OCI-LY7 (cell line): ENCODE results near the gene ABLIM1. TPM values are rescaled to one million over a fixed set of nuclear protein-coding genes. Genes with fewer than 3 reads are reported as not detected.

Experiments
- BruUV-seq: library from RNA; stranded (reverse); fragments of 400-500 nt; replicated peaks from 2 replicates; lab custom pipeline; 2021; lab: Mats Ljungman, UMichigan
- CTCF ChIA-PET: fragments of 300-600 bp; sonication (Branson Sonifier 250); formaldehyde crosslinking; loops from one replicate; lab custom pipeline; 2022; ENCODE audit warnings: antibody characterized with exemption; ENCODE audit not compliant: unreplicated experiment; lab: Charles Lee
- POLR2A ChIA-PET: fragments of 300-600 bp; sonication (Branson Sonifier 250); formaldehyde crosslinking; loops from one replicate; lab custom pipeline; 2022; ENCODE audit warnings: antibody characterized with exemption; lab: Charles Lee
- DNase-seq: peaks from one replicate; pipeline ENCODE4 v3.0.0-alpha.2; 2015; ENCODE audit warnings: low spot score
- H2AFZ ChIP-seq: fragments of 200-600 bp; sonication (generic), shearing (Covaris generic); 2 replicates; pipeline ENCODE4 v1.6.1; 2014; ENCODE audit warnings: mild to moderate bottlenecking, antibody characterized with exemption, low read length, moderate library complexity
- H3K27ac ChIP-seq: fragments of 200-600 bp; sonication (generic); 2 replicates; pipeline ENCODE4 v1.5.1; 2014; ENCODE audit warnings: mixed run types, low read depth, mild to moderate bottlenecking, moderate library complexity, low read length, inconsistent platforms; ENCODE audit not compliant: poor library complexity, severe bottlenecking
- H3K36me3 ChIP-seq: fragments of 200-600 bp; sonication (generic); 2 replicates; pipeline ENCODE4 v1.6.1; 2014; ENCODE audit warnings: mild to moderate bottlenecking, antibody characterized with exemption, low read length, moderate library complexity, mixed read lengths; ENCODE audit not compliant: insufficient read depth
- H3K4me1 ChIP-seq: fragments of 200-600 bp; sonication (generic); 2 replicates; pipeline ENCODE4 v1.5.1; 2014; ENCODE audit warnings: mild to moderate bottlenecking, low read length; ENCODE audit not compliant: insufficient read depth, poor library complexity, severe bottlenecking
- H3K4me2 ChIP-seq: fragments of 200-600 bp; sonication (generic); 2 replicates; pipeline ENCODE4 v1.6.1; 2014; ENCODE audit warnings: mild to moderate bottlenecking, low read length
- H3K4me3 ChIP-seq: fragments of 200-600 bp; sonication (generic); 2 replicates; pipeline ENCODE4 v1.5.1; 2014; ENCODE audit warnings: mild to moderate bottlenecking, low read depth, low read length; ENCODE audit not compliant: poor library complexity, severe bottlenecking
- H3K79me2 ChIP-seq: fragments of 200-600 bp; sonication (generic); 2 replicates; pipeline ENCODE4 v1.6.1; 2016; ENCODE audit warnings: low read depth, mild to moderate bottlenecking, low read length, moderate library complexity, mixed read lengths; ENCODE audit not compliant: insufficient read depth
- H3K9me2 ChIP-seq: fragments of 200-600 bp; sonication (generic); 2 replicates; pipeline ENCODE4 v1.6.1; 2016; ENCODE audit warnings: mild to moderate bottlenecking, low read length, mixed read lengths; ENCODE audit not compliant: insufficient read depth
- H3K9me3 ChIP-seq: fragments of 200-600 bp; sonication (generic); 2 replicates; pipeline ENCODE4 v1.6.1; 2014; ENCODE audit warnings: mild to moderate bottlenecking, mixed run types, low read length, mixed read lengths
- H4K20me1 ChIP-seq: fragments of 200-600 bp; sonication (generic); 2 replicates; pipeline ENCODE4 v1.6.1; 2014; ENCODE audit warnings: mild to moderate bottlenecking, antibody characterized with exemption, low read length, moderate library complexity, mixed read lengths; ENCODE audit not compliant: insufficient read depth
- EZH2phosphoT487 ChIP-seq: fragments of 200-600 bp; sonication (generic); IDR thresholded peaks from 2 replicates; pipeline ENCODE4 v1.6.1; 2018; ENCODE audit warnings: low read depth, borderline replicate concordance, mild to moderate bottlenecking, mixed run types, antibody characterized with exemption, low read length, moderate library complexity, mixed read lengths
- intact Hi-C: fragments of 100-400 bp; cut with micrococcal nuclease; formaldehyde crosslinking; loops from one replicate; pipeline ENCODE4 v1.10.0; 2022; ENCODE audit not compliant: unreplicated experiment
- total RNA-seq, 2 experiments: library from RNA; depleted of rRNA in 1 of 2; stranded (reverse); fragments of >200 nt in 1 of 2; shearing (Covaris generic) in 1 of 2; gene quantifications; 2 replicates each; pipeline ENCODE4 v1.2.3, GENCODE V29; 2014 to 2022
- TF ChIP-seq, protein P1 (sequence below): fragments of 200-600 bp; sonication (generic); conservative IDR thresholded peaks from 2 replicates; pipeline ENCODE4 v1.5.1; 2014; ENCODE audit warnings: mild to moderate bottlenecking, antibody characterized with exemption, low read length, moderate library complexity, mixed read lengths

The ABLIM1 gene
- total RNA-seq, 2 experiments from 2014 or later, result 94.2 to 268 TPM

DNA sequence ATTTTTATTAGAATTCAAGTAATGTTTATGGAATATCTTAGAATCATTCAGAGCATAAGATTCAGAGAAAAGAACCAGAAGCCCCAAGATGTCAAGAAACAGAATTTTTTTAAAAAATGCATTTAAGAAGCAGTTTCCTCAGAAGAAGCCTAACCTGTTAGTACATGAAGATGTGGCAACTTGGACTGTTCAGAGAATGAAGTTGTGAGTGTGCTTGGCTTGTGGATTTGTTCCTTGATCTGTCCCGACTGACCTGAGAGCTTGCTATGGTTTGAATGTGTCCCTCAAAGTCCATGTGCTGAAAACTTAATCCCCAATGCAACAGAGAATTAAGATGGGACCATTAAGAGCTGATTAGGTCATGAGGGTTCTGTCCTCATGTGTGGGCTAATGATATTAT is 240.0 kb downstream of the ABLIM1 start:
- POLR2A ChIA-PET, result no interaction called here
- no peak for DNase-seq
- Histone ChIP-seq H3K36me3 (no peaks in the 10 kb centered on the region), H3K4me2 (no peak overlapping the region), H3K4me1 (no peaks in the 10 kb centered on the region), H4K20me1 (no peaks in the 10 kb centered on the region), H3K27ac (no peak overlapping the region), H3K9me2 (no peaks in the 10 kb centered on the region), H3K79me2 (no peaks in the 10 kb centered on the region), H2AFZ (no peak overlapping the region), H3K9me3 (no peaks in the 10 kb centered on the region), H3K4me3 (no peak overlapping the region)
- TF ChIP-seq, protein P1, sequence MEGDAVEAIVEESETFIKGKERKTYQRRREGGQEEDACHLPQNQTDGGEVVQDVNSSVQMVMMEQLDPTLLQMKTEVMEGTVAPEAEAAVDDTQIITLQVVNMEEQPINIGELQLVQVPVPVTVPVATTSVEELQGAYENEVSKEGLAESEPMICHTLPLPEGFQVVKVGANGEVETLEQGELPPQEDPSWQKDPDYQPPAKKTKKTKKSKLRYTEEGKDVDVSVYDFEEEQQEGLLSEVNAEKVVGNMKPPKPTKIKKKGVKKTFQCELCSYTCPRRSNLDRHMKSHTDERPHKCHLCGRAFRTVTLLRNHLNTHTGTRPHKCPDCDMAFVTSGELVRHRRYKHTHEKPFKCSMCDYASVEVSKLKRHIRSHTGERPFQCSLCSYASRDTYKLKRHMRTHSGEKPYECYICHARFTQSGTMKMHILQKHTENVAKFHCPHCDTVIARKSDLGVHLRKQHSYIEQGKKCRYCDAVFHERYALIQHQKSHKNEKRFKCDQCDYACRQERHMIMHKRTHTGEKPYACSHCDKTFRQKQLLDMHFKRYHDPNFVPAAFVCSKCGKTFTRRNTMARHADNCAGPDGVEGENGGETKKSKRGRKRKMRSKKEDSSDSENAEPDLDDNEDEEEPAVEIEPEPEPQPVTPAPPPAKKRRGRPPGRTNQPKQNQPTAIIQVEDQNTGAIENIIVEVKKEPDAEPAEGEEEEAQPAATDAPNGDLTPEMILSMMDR, result no peak
- no peak for TF ChIP-seq EZH2phosphoT487
- intact Hi-C loops, result no loop called here
- no TSS peak for BruUV-seq
- CTCF ChIA-PET, result no interaction called here

DNA sequence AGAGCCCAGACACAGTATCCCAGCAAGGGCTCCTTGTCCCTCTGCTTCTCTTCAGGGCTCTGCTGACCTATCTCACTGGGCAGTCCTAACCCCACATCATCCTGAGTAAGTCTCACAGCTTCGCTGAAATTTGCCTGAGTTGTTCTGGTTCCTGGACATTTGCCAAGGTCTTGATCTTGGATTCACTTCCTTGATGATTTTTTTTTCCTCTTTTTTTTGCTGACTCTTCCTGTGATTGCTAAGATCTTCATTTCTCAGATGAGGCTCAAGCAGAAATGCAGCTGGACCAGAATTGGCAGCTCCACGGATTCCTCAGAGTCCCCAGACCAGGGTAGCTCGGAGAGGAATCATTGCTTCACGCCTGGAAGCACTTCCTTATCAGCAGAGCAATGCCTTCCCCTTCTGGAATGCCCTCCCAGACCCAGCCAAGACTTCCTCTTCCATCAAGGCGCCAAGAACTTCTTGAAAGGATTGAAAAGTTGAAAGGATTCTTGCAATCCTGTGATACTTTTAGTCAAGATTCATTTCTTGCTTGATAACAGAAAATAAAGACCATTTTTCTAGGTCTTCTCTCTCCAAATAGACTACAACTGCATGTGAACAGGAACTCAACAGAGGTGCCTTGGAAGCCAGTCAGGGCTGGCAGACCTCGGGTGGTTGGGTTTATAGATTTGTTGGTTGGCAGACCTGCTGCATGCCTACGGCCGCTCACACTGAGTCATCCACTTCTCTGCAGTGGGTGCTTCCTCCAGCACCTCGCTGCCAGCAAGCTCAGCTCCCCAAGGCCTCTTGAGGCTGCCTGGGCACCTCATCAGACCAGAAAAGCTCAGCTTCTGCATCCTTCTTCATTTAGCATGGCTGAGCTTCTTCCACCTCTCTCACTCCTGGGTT is 244.9 kb downstream of the ABLIM1 start:
- intact Hi-C loops, result no loop called here
- H3K4me2 ChIP-seq, result no peak overlapping the region
- H3K36me3 ChIP-seq, result no peaks in the 10 kb centered on the region
- no peak overlapping the region for H2AFZ ChIP-seq
- no peak overlapping the region for H3K27ac ChIP-seq
- no peaks in the 10 kb centered on the region for H4K20me1 ChIP-seq
- ChIA-PET POLR2A (no interaction called here), CTCF (interaction anchor here (0.5 kb wide), 1 partner anchor 69 kb away, joined by 3 read pairs; no protein-coding TSS in a partner anchor)
- TF ChIP-seq, protein P1, result no peak
- TF ChIP-seq EZH2phosphoT487, result no peak
- BruUV-seq, result no TSS peak
- no peaks in the 10 kb centered on the region for H3K9me2 ChIP-seq
- no peaks in the 10 kb centered on the region for H3K9me3 ChIP-seq
- no peak overlapping the region for H3K4me3 ChIP-seq
- H3K4me1 ChIP-seq, result no peaks in the 10 kb centered on the region
- DNase-seq, result no peak
- H3K79me2 ChIP-seq, result no peaks in the 10 kb centered on the region

DNA sequence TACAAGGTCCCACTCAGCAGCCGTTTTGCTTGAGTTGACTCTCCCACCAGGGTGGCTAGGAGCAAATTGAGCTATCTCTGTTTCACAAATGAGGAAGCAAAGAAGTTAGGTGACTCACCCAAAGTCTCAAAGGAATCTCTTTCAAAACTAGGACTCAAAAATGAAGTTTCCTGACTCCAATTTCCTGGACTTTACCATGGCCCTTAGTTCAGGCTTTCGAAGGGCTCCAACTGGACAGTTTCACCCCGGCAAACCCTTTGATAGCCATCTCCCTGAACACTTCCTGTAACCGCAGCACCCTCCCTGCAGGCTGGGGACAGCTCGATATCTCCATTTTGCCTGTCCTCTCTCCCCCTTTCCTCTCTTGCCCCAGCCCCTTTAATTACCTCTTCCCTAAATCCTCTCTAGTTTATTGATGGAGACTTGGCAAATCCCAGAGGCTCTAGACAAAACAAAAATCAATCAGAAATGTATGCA is 249.1 kb downstream of the ABLIM1 start:
- CTCF ChIA-PET, result no interaction called here

More for the DNA sequence above, 249.1 kb downstream of the ABLIM1 start:
- H2AFZ ChIP-seq, result no peak overlapping the region
- intact Hi-C loops, result no loop called here
- POLR2A ChIA-PET, result no interaction called here
- no peaks in the 10 kb centered on the region for H3K9me2 ChIP-seq
- H3K36me3 ChIP-seq, result no peaks in the 10 kb centered on the region
- H3K27ac ChIP-seq, result no peak overlapping the region
- BruUV-seq, result no TSS peak
- H3K9me3 ChIP-seq, result no peaks in the 10 kb centered on the region
- no peak overlapping the region for H3K4me2 ChIP-seq
- no peaks in the 10 kb centered on the region for H3K4me1 ChIP-seq
- H3K4me3 ChIP-seq, result no peak overlapping the region
- H4K20me1 ChIP-seq, result no peaks in the 10 kb centered on the region
- TF ChIP-seq, protein P1, result no peak
- TF ChIP-seq EZH2phosphoT487, result no peak
- DNase-seq, result no peak
- no peaks in the 10 kb centered on the region for H3K79me2 ChIP-seq
